Measurements from ENCODE around the gene PPP1R3A.

DNA sequence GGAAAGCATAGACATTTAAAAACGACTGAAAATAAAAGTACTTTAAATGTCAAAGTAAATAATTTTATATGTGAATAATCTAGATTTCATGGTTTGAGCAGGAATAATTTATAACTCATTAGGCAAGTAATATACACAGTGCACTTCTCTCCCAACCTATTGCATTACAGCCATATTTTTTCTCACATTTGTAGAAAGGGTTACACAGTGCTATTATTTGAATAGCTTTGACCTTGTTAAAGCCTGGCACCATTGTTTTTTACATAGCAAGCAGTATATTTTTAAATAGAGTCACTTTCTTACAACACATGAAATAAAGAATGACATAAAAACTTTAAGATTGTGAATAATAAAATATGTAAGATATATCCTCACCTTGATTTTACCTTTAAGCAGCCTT is 969 bp downstream of the PPP1R3A start:
- TF ChIP-seq, protein P1, sequence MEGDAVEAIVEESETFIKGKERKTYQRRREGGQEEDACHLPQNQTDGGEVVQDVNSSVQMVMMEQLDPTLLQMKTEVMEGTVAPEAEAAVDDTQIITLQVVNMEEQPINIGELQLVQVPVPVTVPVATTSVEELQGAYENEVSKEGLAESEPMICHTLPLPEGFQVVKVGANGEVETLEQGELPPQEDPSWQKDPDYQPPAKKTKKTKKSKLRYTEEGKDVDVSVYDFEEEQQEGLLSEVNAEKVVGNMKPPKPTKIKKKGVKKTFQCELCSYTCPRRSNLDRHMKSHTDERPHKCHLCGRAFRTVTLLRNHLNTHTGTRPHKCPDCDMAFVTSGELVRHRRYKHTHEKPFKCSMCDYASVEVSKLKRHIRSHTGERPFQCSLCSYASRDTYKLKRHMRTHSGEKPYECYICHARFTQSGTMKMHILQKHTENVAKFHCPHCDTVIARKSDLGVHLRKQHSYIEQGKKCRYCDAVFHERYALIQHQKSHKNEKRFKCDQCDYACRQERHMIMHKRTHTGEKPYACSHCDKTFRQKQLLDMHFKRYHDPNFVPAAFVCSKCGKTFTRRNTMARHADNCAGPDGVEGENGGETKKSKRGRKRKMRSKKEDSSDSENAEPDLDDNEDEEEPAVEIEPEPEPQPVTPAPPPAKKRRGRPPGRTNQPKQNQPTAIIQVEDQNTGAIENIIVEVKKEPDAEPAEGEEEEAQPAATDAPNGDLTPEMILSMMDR (conservative IDR thresholded peaks at IDR 0.05 in 1 of 2, IDR thresholded peaks at IDR 0.05 in 1 of 2; ENCODE audit: extremely low read depth in 1 of 2, insufficient read depth in 1 of 2, low read depth in 1 of 2, low read length in 2 of 2), result no peak
- no peak for TF ChIP-seq EZH2 (IDR thresholded peaks at IDR 0.05; ENCODE audit: borderline replicate concordance, low read length)

Data from mammary epithelial cell (primary cell).